Naive thymus-derived CD4-positive, alpha-beta T cell (primary cell): ENCODE data around the gene FAM120B. TPM values are rescaled to one million over a fixed set of nuclear protein-coding genes. Genes with fewer than 3 reads are reported as not detected.

Source experiments
- ATAC-seq: fragments of 150-1000 bp; cut with Tn5 transposase; 2 replicates; pipeline ENCODE4 v1.10.0; 2021; ENCODE audit warnings: mild to moderate bottlenecking, moderate library complexity
- CTCF ChIA-PET: fragments of 350-600 bp; sonication (Branson Sonifier 250); formaldehyde crosslinking; loops from one replicate; lab custom pipeline; 2021; ENCODE audit warnings: antibody characterized with exemption; lab: Charles Lee
- POLR2A ChIA-PET: fragments of 350-600 bp; sonication (Branson Sonifier 250); formaldehyde crosslinking; loops from one replicate; lab custom pipeline; 2021; ENCODE audit warnings: antibody characterized with exemption, inconsistent platforms; lab: Charles Lee
- DNase-seq, 9 donors: peaks; one replicate each; pipeline versions ENCODE4 v3.0.0 to v3.0.0-alpha.2; 2020 to 2022; ENCODE audit warnings: mixed read lengths in 1 of 9
- H3K27ac ChIP-seq: one replicate; pipeline ENCODE4 v1.7.0; 2013; ENCODE audit warnings: mild to moderate bottlenecking, low read depth, low read length, moderate library complexity
- H3K27me3 ChIP-seq, 2 donors: one replicate each; pipeline ENCODE4 v1.7.0; 2013; ENCODE audit warnings: low read length in 2 of 2, mild to moderate bottlenecking in 2 of 2, moderate library complexity in 2 of 2; ENCODE audit not compliant: control insufficient read depth in 2 of 2, insufficient read depth in 2 of 2
- H3K36me3 ChIP-seq, 3 experiments: 1 replicate in 2 of 3; 2 replicates in 1 of 3; pipeline ENCODE4 v1.7.0; 2013; ENCODE audit warnings: low read length in 3 of 3, mild to moderate bottlenecking in 3 of 3, moderate library complexity in 1 of 3; ENCODE audit not compliant: insufficient read depth in 3 of 3, control insufficient read depth in 2 of 3
- H3K4me1 ChIP-seq, 2 donors: one replicate each; pipeline ENCODE4 v1.7.0; 2013; ENCODE audit warnings: low read length in 2 of 2, mild to moderate bottlenecking in 2 of 2, moderate library complexity in 1 of 2; ENCODE audit not compliant: control insufficient read depth in 2 of 2, insufficient read depth in 2 of 2
- H3K4me3 ChIP-seq: 2 replicates; pipeline ENCODE4 v1.7.0; 2013; ENCODE audit warnings: mild to moderate bottlenecking, low read length
- H3K9me3 ChIP-seq, 3 experiments: 1 replicate in 2 of 3; 2 replicates in 1 of 3; pipeline ENCODE4 v1.7.0; 2013; ENCODE audit warnings: low read length in 3 of 3; ENCODE audit not compliant: control insufficient read depth in 2 of 3
- H3K27ac Mint-ChIP-seq, 9 donors: one replicate each; pipeline ENCODE4 v1.8.0; 2020 to 2022; ENCODE audit warnings: mixed read lengths in 9 of 9, mild to moderate bottlenecking in 8 of 9, moderate library complexity in 5 of 9, inconsistent platforms in 2 of 9
- H3K27me3 Mint-ChIP-seq, 5 donors: one replicate each; pipeline ENCODE4 v1.8.0; 2021 to 2022; ENCODE audit warnings: mixed read lengths in 5 of 5, mild to moderate bottlenecking in 1 of 5
- H3K36me3 Mint-ChIP-seq, 5 donors: one replicate each; pipeline ENCODE4 v1.8.0; 2020 to 2022; ENCODE audit warnings: mixed read lengths in 5 of 5, mild to moderate bottlenecking in 3 of 5, inconsistent platforms in 1 of 5
- H3K4me1 Mint-ChIP-seq, 7 donors: one replicate each; pipeline ENCODE4 v1.8.0; 2020 to 2022; ENCODE audit warnings: mixed read lengths in 7 of 7, mild to moderate bottlenecking in 3 of 7, inconsistent platforms in 1 of 7
- H3K4me3 Mint-ChIP-seq, 10 donors: one replicate each; pipeline ENCODE4 v1.8.0; 2020 to 2022; ENCODE audit warnings: mild to moderate bottlenecking in 10 of 10, mixed read lengths in 10 of 10, moderate library complexity in 6 of 10, inconsistent platforms in 2 of 10
- H3K9me3 Mint-ChIP-seq, 11 donors: one replicate each; pipeline ENCODE4 v1.8.0; 2020 to 2022; ENCODE audit warnings: mixed read lengths in 11 of 11, mild to moderate bottlenecking in 4 of 11, inconsistent platforms in 1 of 11, moderate library complexity in 1 of 11
- intact Hi-C, 2 donors: fragments of 100-400 bp; cut with micrococcal nuclease; formaldehyde crosslinking; loops; one replicate each; pipeline ENCODE4 v1.15.1; 2023
- microRNA-seq: library from miRNA; unstranded; fragments of <30 nt; microRNA quantifications from one replicate; pipeline ENCODE4 v1.2.0, GENCODE V29; 2022; ENCODE audit warnings: borderline microRNAs expressed
- polyA plus RNA-seq, 2 donors: library from polyadenylated mRNA; unstranded; fragments of 300-500 nt; fragmentation: Illumina TruSeq; gene quantifications; one replicate each; pipeline ENCODE4 v1.2.3, GENCODE V29; 2021
- total RNA-seq, 6 experiments: library from RNA in 5 of 6; stranded (reverse) in 5 of 6; gene quantifications; 1 replicate in 5 of 6; 2 replicates in 1 of 6; pipeline ENCODE4 v1.2.3 and lab custom pipeline; 2021 to 2026

Gene FAM120B
- total and polyA plus RNA-seq, 7 experiments from 2014 or later = 27.2 to 53.4 (median 35.5) TPM

- H3K27ac Mint-ChIP-seq = no peak overlapping the region
- Histone ChIP-seq H3K4me1 (no peaks in the 10 kb centered on the region), H3K36me3 (no peaks in the 10 kb centered on the region), H3K27ac (no peak overlapping the region), H3K4me3 (no peak overlapping the region), H3K9me3 (no peaks in the 10 kb centered on the region), H3K27me3 (no peaks in the 10 kb centered on the region)
- DNase-seq (no peak), ATAC-seq (no peak)
- intact Hi-C loops = no loop called here
- ChIA-PET CTCF (no interaction called here), POLR2A (no interaction called here)
- no peaks in the 10 kb centered on the region for H3K36me3 Mint-ChIP-seq
- peaks cover 0 to 3% (median 0%) of the 10 kb centered on the region in 11 donors for H3K9me3 Mint-ChIP-seq
- H3K4me3 Mint-ChIP-seq = no peak overlapping the region
- peaks cover 8 to 19% (median 8%) of the 10 kb centered on the region in 7 donors for H3K4me1 Mint-ChIP-seq
- H3K27me3 Mint-ChIP-seq = peaks cover 0 to 9% (median 4%) of the 10 kb centered on the region in 5 donors
Observed at GRCh38 chr6:170455335-170455979, 148.9 kb downstream of the FAM120B start.

- H3K36me3 ChIP-seq = no peaks in the 10 kb centered on the region
- no peaks in the 10 kb centered on the region for H3K27me3 ChIP-seq
- H3K27me3 Mint-ChIP-seq = peaks cover 0 to 13% (median 5%) of the 10 kb centered on the region in 5 donors
- ChIA-PET CTCF (no interaction called here), POLR2A (no interaction called here)
- DNase-seq = no peak
- H3K4me3 Mint-ChIP-seq = no peak overlapping the region
- H3K27ac Mint-ChIP-seq = no peak overlapping the region
- no peaks in the 10 kb centered on the region for H3K36me3 Mint-ChIP-seq
- no peak for ATAC-seq
- H3K9me3 Mint-ChIP-seq = peaks cover 0 to 3% (median 0%) of the 10 kb centered on the region in 11 donors
- no peaks in the 10 kb centered on the region for H3K9me3 ChIP-seq
- H3K4me1 Mint-ChIP-seq = peaks cover 8 to 26% (median 9%) of the 10 kb centered on the region in 7 donors
- H3K27ac ChIP-seq = no peak overlapping the region
- intact Hi-C loops = no loop called here
- H3K4me1 ChIP-seq = no peaks in the 10 kb centered on the region
- H3K4me3 ChIP-seq = no peak overlapping the region
Observed at GRCh38 chr6:170456334-170456733, 149.8 kb downstream of the FAM120B start.

Small RNAs within 50 kb of the gene (microRNA-seq; reads per million reads assigned to microRNA genes)
- not detected for gene MIR4644

Other genes starting within 250 kb of the FAM120B start
- 10 to 100 TPM in 1 of 5 experiments, 1 to 10 TPM in 3, under 1 TPM in 1; 0.19 to 12.9 (median 4.5) TPM for gene DLL1, start 15.7 kb upstream of the FAM120B start, total RNA-seq
- under 1 TPM; 0.54 to 0.60 TPM for gene DLL1, start 15.7 kb upstream of the FAM120B start, polyA plus RNA-seq
- 100 to 1,000 TPM in 1 of 5 experiments, 10 to 100 TPM in 4; 71.1 to 183 (median 83.0) TPM for gene PSMB1, start 246.5 kb downstream of the FAM120B start, total RNA-seq
- gene PSMB1, start 246.5 kb downstream of the FAM120B start, polyA plus RNA-seq = 100 to 1,000 TPM; 436 to 529 TPM
- 10 to 100 TPM; 13.8 to 28.3 (median 23.9) TPM for gene TBP, start 247.6 kb downstream of the FAM120B start, total RNA-seq
- 10 to 100 TPM; 23.1 to 28.8 TPM for gene TBP, start 247.6 kb downstream of the FAM120B start, polyA plus RNA-seq